A549 (cell line): ENCODE data around the gene RNF167.

Experiments
- CEBPB ChIP-seq, 2 experiments: fragments of >200 bp in 1 of 2; sonication (Bioruptor Twin) in 1 of 2; formaldehyde crosslinking in 1 of 2; IDR thresholded peaks; 2 replicates each; pipeline ENCODE4 v1.6.1; 2012 to 2016
- CTCF ChIP-seq: fragments of >200 bp; sonication (Bioruptor Twin); formaldehyde crosslinking; IDR thresholded peaks from 3 replicates; pipeline ENCODE4 v1.5.1; 2016
- ELK1 ChIP-seq: fragments of 150-350 bp; IDR thresholded peaks from 2 replicates; pipeline ENCODE4 v1.6.1; 2014; ENCODE audit warnings: low read depth, mild to moderate bottlenecking, low read length
- HDAC2 ChIP-seq: fragments of 200-600 bp; sonication (generic); IDR thresholded peaks from 2 replicates; pipeline ENCODE4 v1.6.1; 2016
- MAX ChIP-seq: IDR thresholded peaks from 2 replicates; pipeline ENCODE4 v1.6.1; 2012
- MAZ ChIP-seq: fragments of 150-350 bp; IDR thresholded peaks from 2 replicates; pipeline ENCODE4 v1.6.1; 2014; ENCODE audit warnings: antibody characterized with exemption, low read depth, low read length, borderline replicate concordance
- NFE2L2 ChIP-seq: fragments of 150-350 bp; conservative IDR thresholded peaks from 2 replicates; pipeline ENCODE4 v1.6.1; 2014; ENCODE audit warnings: low read length
- NPAS2 ChIP-seq: fragments of 250-450 bp; sonication (Bioruptor Pico); IDR thresholded peaks from 2 replicates; pipeline ENCODE4 v1.8.0; 2022; ENCODE audit warnings: mild to moderate bottlenecking, moderate library complexity, borderline replicate concordance
- POLR2A ChIP-seq: IDR thresholded peaks from 2 replicates; pipeline ENCODE4 v1.6.1; 2012; ENCODE audit warnings: mild to moderate bottlenecking, low read length
- RCOR1 ChIP-seq: fragments of 150-350 bp; IDR thresholded peaks from 2 replicates; pipeline ENCODE4 v1.6.1; 2014; ENCODE audit warnings: antibody characterized with exemption, low read length, low read depth
- SMC3 ChIP-seq: fragments of >200 bp; sonication (Bioruptor Twin); formaldehyde crosslinking; IDR thresholded peaks from 3 replicates; pipeline ENCODE4 v1.6.1; 2018; ENCODE audit warnings: inconsistent platforms
- SREBF2 ChIP-seq: fragments of 450-650 bp; IDR thresholded peaks from 2 replicates; pipeline ENCODE4 v1.6.1; 2014; ENCODE audit warnings: mild to moderate bottlenecking, moderate library complexity
- ZSCAN20 ChIP-seq: fragments of 250-450 bp; sonication (Bioruptor Pico); IDR thresholded peaks from 2 replicates; pipeline ENCODE4 v1.8.0; 2022; ENCODE audit warnings: mild to moderate bottlenecking, moderate library complexity

GRCh38 chr17:4966844-4967538, 26.9 kb downstream of the RNF167 start:
- no peak for TF ChIP-seq CTCF
- no peak for TF ChIP-seq CEBPB (IDR thresholded peaks at IDR 0.05)
- TF ChIP-seq MAX = peak; percentile 92
- no peak for TF ChIP-seq HDAC2
- no peak for TF ChIP-seq NPAS2
- no peak for TF ChIP-seq NFE2L2
- TF ChIP-seq POLR2A = peak; percentile 59; the same call in 1 of the 2 replicates
- TF ChIP-seq MAZ = no peak
- TF ChIP-seq RCOR1 = no peak
- TF ChIP-seq ZSCAN20 (CRISPR knock-in tag) = no peak
- no peak; the same call in 1 of the 2 replicates for TF ChIP-seq SREBF2
- no peak for TF ChIP-seq SMC3
- no peak for TF ChIP-seq ELK1
